ENCODE results near the gene SPG7.

Gene SPG7

DNA sequence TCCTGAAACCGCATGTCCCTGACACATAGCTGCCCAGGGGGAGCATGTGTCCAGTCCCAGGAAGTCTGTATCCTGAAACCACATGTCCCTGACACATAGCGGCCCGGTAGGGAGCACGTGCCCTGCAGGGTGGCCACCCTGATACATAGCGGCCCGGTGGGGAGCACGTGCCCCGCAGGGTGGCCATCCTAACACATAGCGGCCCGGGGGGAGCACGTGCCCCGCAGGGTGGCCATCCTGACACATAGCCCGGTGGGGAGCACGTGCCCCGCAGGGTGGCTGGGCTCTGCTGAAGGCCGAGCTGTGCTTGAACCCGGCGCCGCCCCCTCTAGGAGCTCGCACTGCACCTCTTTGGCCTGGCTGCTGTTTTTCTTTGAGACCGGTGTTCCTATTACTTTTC, 33.6 kb downstream of the SPG7 start:
- Histone ChIP-seq H3K27ac (no peak overlapping the region), H3K4me3 (no peak overlapping the region)

DNA sequence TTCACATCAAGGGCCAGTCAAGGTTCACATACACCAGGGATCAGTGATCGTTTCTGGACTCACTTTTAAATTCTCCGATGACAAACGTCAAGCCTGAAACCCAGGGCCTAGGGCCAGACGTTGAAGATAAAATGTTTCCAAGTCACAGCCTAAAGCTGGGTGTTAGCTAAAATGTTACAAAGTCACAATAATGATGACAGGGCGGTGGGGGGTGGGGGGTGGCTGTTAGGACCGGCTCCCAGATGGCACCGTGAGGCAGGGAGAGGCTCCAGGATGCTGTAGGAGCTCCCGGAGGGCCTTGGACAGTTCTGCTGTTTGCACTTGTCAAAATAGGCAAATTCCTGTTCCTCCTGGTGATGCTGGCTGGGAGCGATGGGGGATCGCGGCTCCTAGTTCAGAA, 35.9 kb downstream of the SPG7 start:
- H3K27ac ChIP-seq, result no peak overlapping the region

DNA sequence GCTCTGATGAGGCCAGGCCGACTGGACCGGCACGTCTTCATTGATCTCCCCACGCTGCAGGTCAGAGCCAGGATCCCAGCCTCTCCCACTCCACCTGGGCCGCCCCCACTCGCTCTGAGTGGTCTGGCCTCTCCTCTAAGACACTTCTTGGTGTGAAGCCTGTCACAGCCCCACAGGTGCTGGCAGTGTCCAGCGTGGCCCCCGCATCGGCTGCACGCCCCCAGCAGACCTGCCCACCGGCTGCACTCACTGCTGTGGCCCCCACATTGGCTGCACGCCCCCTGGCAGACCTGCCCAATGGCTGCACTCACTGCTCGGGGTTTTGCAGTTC, 36.5 kb downstream of the SPG7 start:
- no peak overlapping the region for H3K4me3 ChIP-seq
- no peak overlapping the region for H3K27ac ChIP-seq

More for the DNA sequence above, 35.9 kb downstream of the SPG7 start:
- H3K4me3 ChIP-seq, result no peak overlapping the region

DNA sequence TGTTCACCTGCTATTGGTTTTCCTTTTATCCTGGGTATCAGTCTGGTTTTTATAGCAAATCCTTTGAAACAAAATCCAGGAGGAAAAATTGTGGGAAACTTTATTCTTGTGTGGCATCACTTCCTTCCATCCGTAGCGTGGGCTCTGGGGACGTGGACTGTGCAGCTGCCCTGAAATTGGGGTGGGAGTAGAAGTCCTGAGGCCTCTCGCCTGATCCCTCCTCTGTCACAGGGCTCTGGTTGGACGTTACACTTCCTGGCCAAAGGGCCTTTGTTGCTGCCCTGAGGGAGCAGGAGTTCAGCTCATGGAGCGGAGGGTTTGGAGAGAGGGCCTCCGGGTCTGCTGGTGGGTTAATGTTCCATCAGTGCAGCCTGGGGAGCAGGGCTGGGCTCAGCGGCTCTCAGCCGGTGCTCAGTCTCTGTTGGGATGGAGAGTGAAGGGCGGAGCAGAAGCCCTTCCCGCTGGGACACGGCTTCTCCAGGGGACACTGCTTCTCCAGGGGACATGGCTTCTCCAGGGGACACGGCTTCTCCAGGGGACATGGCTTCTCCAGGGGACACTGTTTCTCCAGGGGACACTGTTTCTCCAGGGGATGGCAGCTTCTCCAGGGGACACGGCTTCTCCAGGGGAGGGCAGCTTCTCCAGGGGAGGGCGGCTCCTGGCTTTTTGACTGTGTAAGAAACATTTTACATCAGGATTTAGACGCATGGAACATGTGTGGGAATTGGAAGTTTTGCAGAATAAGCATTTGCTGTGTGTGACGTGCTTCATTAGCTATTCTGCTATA, 37.0 kb downstream of the SPG7 start:
- no peak overlapping the region for H3K27ac ChIP-seq
- H3K4me3 ChIP-seq, result no peak overlapping the region

DNA sequence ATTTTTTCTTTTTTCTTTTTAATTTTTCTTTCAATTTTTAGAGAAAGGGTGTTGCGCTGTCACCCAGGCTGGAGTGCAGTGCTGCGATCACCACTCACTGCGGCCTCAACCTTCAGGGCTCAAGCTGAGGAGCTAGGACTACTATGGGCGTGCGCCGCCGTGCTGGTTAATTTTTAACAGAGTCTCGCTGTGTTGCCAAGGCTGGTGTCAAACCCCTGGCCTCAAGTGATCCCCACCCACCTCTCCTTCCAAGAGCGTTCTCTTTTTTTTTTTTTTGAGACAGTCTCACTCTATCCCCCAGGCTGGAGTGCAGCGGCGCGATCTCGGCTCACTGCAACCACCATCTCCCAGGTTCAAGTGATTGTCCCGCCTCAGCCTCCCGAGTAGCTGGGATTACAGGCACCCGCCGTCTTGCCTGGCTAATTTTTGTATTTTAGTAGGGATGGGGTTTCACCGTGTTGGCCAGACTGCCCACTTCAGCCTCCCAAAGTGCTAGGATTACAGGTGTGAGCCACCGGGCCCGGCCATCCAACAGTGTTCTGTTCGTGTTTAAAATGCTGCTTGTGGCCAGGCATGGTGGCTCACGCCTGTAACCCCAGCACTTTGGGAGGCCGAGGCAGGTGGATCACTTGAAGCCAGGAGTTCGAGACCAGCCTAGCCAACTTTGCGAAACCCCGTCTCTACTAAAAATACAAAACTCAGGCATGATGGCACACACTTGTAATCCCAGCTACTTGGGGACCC, 37.8 kb downstream of the SPG7 start:
- Histone ChIP-seq H3K4me3 (no peak overlapping the region), H3K27ac (no peak overlapping the region)

DNA sequence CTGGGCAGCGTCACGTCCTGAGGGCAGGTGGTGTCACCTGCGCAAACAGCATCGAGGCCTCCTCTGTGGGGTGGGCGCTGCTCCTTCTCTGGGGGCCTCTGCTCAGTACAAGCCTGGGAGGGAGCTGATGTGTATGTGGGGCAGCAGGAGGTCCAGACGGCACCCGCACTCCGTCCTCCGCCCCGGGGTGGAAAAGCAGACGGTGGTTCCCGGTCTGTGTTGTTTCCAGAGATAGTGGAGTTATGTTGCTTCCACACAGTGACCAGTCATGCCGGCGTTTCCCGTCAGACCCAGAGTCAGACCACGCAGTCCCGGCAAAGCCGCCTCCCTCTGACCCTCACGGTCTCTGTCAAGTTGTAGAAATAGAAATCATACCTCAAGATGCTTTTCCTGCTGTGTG, 38.6 kb downstream of the SPG7 start:
- no peak overlapping the region for H3K4me3 ChIP-seq

DNA sequence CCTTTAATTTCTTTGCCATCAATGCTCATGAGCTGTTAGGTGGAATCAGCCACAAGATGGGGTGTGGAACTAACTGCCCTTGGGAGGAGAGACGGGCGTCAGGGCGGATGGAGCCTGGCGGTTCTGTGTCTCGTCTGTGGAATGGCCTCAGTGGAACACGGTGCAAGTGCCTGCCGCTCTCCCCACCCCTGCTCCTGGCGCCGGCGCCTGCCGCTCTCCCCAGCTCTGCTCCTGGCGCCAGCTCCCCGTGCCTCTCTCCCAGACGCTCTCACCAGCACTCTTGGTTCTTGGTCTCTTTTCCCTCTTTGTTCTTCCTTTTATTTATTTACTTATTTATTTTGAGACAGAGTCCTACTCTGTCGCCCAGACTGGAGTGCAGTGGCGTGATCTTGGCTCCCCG, 39.1 kb downstream of the SPG7 start:
- no peak overlapping the region for H3K27ac ChIP-seq
- no peak overlapping the region for H3K4me3 ChIP-seq

More for the DNA sequence above, 38.6 kb downstream of the SPG7 start:
- H3K27ac ChIP-seq, result no peak overlapping the region

DNA sequence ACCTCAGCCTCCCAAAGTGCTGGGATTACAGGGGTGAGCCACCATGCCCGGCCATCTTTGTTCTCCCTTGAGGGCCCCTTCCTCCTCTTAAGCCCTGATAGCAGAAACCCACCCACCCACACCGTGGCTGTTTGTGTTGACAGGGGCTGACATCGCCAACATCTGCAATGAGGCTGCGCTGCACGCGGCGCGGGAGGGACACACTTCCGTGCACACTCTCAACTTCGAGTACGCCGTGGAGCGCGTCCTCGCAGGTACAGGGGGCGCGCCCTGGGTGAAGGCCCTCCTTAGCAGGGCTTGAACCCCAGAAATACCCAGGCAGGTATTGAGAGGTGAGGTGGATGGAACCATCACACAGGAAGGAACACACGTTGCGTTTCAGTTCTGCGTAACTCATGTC, 39.7 kb downstream of the SPG7 start:
- no peak overlapping the region for H3K27ac ChIP-seq
- no peak overlapping the region for H3K4me3 ChIP-seq

DNA sequence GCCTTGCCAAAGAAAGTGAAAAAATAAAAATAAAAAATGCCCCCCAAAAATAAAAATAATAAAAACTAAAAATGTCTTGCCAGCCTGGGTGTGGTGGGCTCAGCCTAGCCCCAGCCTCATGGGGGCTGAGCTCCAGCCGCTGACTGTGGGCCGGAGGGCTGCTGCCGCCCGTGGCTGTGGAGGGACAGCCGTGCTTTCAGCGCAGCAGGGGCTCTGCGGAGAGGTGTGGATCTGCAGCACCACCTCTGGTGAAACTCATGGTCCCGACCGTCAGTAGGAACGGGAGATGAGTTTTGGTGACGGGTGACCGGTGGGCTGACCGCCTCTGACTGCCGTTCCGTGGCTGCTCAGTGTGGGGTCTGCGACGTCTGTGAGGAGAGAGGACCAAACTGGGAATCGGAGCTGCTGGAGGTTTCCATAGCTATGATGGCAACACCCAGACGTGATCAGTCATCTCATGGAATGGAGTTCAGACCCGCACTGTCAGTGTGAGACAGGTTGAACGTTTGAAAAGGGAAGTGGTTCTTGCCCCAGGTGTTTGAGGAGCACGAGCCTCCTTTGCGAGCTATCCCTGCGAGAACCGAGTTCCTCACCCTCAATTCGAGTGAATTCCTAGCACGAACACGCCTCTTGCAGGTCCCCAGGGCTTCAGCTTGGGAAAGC, 40.3 kb downstream of the SPG7 start:
- Histone ChIP-seq H3K4me3 (no peak overlapping the region), H3K27ac (no peak overlapping the region)

DNA sequence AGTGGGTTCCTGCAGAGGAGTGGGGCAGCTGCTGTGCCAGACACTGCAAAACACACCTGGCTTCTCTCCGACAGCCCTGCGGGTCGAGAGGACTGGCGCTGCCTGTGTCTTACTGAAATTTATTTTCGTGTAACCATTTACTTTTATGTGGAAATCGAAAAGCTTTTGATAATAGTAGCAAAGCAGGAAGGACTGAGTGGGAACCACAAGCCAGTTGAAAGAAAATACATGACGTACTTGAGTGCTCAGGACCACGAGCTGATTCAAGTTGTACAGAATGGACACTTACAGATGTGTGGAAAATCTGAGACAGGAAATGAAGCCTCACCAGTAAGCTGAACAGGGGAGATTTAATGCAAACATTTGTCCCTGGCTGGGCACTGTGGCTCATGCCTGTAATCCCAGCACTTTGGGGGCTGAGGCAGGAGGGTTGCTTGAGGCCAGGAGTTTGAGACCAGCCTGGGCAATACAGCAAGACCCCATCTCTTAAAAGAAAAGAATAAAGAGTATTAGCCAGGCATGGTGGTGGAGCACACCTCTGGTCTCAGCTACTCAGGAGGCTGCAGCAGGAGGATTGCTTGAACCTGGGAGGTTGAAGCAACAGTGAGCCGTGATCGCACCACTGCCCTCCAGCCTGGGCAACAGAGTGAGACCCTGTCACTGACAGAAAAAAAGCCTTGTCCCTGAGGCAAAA, 41.0 kb downstream of the SPG7 start:
- Histone ChIP-seq H3K4me3 (no peak overlapping the region), H3K27ac (no peak overlapping the region)

DNA sequence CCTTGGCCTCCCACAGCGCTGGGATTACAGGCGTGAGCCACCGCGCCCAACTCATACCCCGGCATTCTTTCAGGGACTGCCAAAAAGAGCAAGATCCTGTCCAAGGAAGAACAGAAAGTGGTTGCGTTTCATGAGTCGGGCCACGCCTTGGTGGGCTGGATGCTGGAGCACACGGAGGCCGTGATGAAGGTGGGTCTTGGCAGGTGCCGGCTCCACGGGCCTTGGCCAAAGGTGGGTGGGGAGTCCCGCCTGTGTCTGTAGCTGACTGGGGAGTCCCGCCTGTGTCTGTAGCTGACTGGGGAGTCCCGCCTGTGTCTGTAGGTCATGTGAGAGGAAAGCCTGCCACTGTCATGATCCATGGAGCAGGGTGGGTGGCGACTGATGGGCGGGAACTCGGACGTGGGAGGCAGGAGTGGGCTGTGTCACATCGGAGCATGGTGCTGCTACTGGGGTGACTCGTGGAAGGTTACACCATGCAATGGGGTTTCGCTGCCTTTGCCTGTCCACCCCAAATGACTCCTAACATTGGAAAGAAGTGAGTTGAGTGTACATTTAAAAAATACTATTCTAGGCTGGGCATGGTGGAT, 42.3 kb downstream of the SPG7 start:
- Histone ChIP-seq H3K4me3 (no peak overlapping the region), H3K27ac (no peak overlapping the region)

DNA sequence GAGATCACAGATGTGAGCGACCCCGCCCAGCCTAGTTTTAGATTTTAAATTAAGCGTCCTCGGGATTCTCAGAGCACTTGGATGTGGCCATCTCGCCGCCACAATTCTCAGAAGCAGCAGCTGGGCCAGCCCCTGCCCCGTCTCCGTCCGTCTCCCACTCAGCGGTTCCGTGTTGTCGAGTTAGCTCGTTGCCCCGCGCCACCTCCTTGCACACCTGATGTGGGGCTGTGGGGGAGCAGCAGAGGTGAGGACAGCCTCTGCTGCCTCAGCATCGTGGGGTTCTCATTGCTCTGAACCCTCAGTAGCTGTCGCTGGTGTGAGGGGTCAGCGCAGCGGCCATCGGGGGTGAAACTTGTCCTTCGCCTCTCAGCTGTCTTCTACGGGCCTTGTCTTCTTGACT, 44.1 kb downstream of the SPG7 start:
- Histone ChIP-seq H3K4me3 (no peak overlapping the region), H3K27ac (no peak overlapping the region)

DNA sequence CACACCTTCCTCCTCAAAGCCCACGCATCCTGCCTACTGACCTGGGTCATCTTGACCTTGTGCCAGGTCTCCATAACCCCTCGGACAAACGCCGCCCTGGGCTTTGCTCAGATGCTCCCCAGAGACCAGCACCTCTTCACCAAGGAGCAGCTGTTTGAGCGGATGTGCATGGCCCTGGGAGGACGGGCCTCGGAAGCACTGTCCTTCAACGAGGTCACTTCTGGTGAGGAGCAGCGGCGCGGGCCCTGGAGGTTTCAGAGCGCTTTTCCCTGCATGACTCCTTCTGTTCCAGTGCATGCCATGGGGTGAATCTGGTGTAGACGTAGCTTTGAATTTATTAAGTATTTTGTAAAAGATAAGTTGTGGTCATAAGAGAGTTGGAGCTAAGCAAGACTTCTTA, 44.7 kb downstream of the SPG7 start:
- no peak overlapping the region for H3K4me3 ChIP-seq
- no peak overlapping the region for H3K27ac ChIP-seq

DNA sequence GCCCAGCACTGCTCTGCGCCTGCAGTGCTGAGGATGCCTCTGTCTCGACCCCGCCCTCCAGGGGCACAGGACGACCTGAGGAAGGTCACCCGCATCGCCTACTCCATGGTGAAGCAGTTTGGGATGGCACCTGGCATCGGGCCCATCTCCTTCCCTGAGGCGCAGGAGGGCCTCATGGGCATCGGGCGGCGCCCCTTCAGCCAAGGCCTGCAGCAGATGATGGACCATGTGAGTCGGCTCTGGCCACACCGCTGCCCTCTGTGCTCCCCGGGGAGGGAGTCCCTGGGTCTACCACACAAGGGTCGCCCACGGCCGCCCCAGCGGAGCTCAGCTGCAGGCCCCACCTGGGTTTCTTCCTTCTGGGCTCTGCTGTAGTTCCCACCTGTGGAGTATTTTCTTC, 45.5 kb downstream of the SPG7 start:
- Histone ChIP-seq H3K27ac (no peak overlapping the region), H3K4me3 (no peak overlapping the region)

DNA sequence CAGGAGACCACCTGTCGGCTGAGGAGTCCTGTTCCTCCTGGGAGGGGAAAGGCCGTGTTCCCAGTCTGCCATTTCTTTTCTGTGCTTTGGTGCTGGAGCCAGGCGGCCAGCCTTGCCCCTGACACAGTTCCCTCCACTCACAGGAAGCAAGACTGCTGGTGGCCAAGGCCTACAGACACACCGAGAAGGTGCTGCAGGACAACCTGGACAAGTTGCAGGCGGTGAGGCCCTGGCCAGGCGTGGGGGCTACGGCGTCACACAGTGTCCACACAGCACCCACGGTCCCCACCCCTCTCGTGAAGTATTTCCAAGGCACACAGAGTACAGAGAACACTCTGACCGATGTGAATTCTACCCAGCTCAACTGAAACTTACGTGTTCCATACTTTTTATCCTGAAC, 46.1 kb downstream of the SPG7 start:
- no peak overlapping the region for H3K4me3 ChIP-seq
- no peak overlapping the region for H3K27ac ChIP-seq

DNA sequence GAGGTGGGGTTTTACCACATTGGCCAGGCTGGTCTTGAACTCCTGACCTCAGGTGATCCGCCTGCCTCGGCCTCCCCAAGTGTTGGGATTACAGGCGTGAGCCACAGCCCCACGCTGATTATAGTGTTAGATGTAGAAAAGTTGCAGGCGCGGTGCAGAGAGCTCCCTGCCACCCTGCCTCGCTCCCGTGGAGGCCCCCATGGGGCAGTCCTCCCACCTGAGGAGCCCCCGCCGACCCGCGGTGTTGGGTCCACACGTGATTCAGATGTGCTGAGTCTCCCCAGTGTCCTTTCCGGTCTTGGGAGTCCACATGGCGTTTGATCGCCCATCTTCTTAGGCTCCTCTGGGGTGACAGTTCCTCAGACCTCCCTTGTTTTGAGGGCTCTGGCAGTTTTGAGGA, 47.1 kb downstream of the SPG7 start:
- no peak overlapping the region for H3K27ac ChIP-seq
- no peak overlapping the region for H3K4me3 ChIP-seq

DNA sequence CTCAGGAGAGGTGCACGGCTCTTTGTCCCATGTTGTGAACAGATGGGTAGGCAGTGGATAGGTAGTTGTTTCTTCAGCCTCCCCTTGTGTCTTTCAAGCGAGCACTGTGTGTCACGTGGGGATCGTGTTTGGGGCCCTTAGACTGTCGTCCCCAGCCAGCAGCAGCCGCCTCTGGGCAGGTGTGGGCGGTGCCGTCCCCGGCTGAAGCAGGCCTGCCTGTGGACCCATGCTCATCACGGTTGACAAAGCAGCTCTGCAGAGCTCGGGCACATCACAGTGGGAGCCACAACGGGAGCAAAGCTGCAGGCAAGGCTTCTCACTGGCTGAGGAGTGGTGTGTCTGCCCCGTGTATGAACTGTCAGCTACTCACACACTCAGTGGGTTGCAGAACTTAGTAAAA, 47.6 kb downstream of the SPG7 start:
- Histone ChIP-seq H3K27ac (no peak overlapping the region), H3K4me3 (no peak overlapping the region)

DNA sequence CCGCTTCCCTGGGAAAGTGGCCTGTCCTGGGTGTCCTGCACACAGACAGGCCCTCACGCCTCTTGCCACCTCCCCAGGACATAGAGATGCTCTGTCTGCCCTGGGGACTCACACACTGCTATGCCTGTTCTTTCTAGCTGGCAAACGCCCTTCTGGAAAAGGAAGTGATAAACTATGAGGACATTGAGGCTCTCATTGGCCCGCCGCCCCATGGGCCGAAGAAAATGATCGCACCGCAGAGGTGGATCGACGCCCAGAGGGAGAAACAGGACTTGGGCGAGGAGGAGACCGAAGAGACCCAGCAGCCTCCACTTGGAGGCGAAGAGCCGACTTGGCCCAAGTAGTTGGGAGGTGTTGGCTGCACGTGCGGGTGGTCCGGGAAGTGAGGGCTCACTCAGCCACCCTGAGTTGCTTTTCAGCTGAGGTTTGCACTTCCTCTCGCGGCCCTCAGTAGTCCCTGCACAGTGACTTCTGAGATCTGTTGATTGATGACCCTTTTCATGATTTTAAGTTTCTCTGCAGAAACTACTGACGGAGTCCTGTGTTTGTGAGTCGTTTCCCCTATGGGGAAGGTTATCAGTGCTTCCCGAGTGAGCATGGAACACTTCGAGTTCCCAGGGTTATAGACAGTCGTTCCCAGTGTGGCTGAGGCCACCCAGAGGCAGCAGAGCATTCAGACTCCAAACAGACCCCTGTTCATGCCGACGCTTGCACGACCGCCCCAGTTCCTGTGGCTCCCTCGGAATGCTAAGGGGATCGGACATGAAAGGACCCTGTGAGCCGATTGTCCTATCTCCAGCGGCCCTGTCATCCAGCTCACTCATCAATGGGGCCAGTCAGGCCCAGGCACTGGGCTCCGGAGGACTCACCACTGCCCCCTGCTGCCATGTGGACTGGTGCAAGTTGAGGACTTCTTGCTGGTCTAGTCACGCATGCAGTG, 48.8 kb downstream of the SPG7 start:
- H3K4me3 ChIP-seq, result no peak overlapping the region
- no peak overlapping the region for H3K27ac ChIP-seq
